Mononuclear cell (primary cell): ENCODE results near the gene CAMSAP1. TPM values are rescaled to one million over a fixed set of nuclear protein-coding genes. Genes with fewer than 3 reads are reported as not detected.

ENCODE experiments used
- H3K27me3 ChIP-seq: 2 replicates; pipeline ENCODE4 v1.6.0; 2011; ENCODE audit warnings: low read length, control low read depth; ENCODE audit not compliant: insufficient read depth
- H3K4me1 ChIP-seq: 2 replicates; pipeline ENCODE4 v1.5.1; 2011; ENCODE audit warnings: mild to moderate bottlenecking, low read length, control low read depth; ENCODE audit not compliant: insufficient read depth
- H3K4me3 ChIP-seq: 2 replicates; pipeline ENCODE4 v1.5.1; 2011; ENCODE audit warnings: mild to moderate bottlenecking, low read length, moderate library complexity
- H3K9me3 ChIP-seq: 2 replicates; pipeline ENCODE4 v1.5.1; 2011; ENCODE audit warnings: low read depth, mild to moderate bottlenecking, control low read depth, low read length
- total RNA-seq: library from RNA; depleted of rRNA; stranded (reverse); fragments of >200 nt; gene quantifications from one replicate; pipeline ENCODE4 v1.2.3, GENCODE V29; 2012

CAMSAP1 gene
- total RNA-seq, 1 donor, result 17.2 TPM

GRCh38 chr9:135835131-135835530 lies 72.2 kb downstream of the CAMSAP1 start:
- Histone ChIP-seq H3K4me3 (no peak overlapping the region), H3K9me3 (no peaks in the 10 kb centered on the region), H3K27me3 (no peaks in the 10 kb centered on the region), H3K4me1 (no peaks in the 10 kb centered on the region)

- peaks cover 4% of the 10 kb centered on the region for H3K9me3 ChIP-seq
- H3K4me1 ChIP-seq, result no peaks in the 10 kb centered on the region
- H3K27me3 ChIP-seq, result no peaks in the 10 kb centered on the region
- no peak overlapping the region for H3K4me3 ChIP-seq
Measured at GRCh38 chr9:135833864-135834263, 73.5 kb downstream of the CAMSAP1 start.

DNA sequence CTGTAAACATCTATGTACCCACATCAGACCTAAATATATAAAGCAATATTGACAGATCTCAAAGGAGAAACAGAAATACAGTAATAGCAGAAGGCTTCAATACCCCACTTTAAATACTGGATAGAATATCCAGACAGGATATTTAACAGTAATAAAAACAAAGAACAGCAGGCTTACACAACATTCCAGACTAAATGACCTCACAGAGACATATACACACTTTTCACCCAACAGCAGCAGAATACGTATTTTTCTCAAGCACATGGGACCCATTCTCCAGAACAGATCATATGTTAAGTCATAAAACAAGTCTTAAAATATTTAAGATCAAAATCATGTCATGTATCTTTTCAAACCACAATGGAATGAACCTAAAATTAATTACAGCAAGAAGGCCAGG lies 76.8 kb downstream of the CAMSAP1 start:
- Histone ChIP-seq H3K9me3 (peaks cover 7% of the 10 kb centered on the region), H3K27me3 (no peaks in the 10 kb centered on the region), H3K4me3 (no peak overlapping the region), H3K4me1 (no peaks in the 10 kb centered on the region)

DNA sequence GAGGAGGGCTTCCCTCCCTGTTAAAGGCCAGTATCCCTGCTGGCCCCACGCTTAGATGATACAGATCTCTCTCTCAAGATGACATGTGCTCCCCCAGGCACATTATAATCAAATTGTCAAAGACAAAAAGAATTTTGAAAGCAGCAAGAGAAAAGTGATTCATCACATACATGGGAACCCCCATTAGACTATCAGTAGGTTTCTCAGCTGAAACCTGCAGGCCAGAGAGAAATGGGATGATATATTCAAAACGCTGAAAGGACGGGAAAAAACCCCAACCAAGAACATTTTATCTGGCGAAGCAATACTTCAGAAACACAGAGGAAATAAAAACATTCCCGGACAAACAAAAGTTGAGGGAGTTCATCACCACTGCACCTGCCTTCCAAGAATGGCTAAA lies 78.7 kb downstream of the CAMSAP1 start:
- Histone ChIP-seq H3K4me3 (no peak overlapping the region), H3K9me3 (peaks cover 7% of the 10 kb centered on the region), H3K4me1 (no peaks in the 10 kb centered on the region), H3K27me3 (no peaks in the 10 kb centered on the region)

GRCh38 chr9:135827866-135828580 lies 79.3 kb downstream of the CAMSAP1 start:
- H3K27me3 ChIP-seq, result no peaks in the 10 kb centered on the region
- no peaks in the 10 kb centered on the region for H3K4me1 ChIP-seq
- peaks cover 7% of the 10 kb centered on the region for H3K9me3 ChIP-seq
- no peak overlapping the region for H3K4me3 ChIP-seq

- H3K4me1 ChIP-seq, result no peaks in the 10 kb centered on the region
- H3K9me3 ChIP-seq, result peaks cover 7% of the 10 kb centered on the region
- H3K27me3 ChIP-seq, result no peaks in the 10 kb centered on the region
- H3K4me3 ChIP-seq, result no peak overlapping the region
Measured at GRCh38 chr9:135827301-135827700, 80.0 kb downstream of the CAMSAP1 start.

GRCh38 chr9:135826188-135826545 lies 81.2 kb downstream of the CAMSAP1 start:
- H3K27me3 ChIP-seq, result no peaks in the 10 kb centered on the region
- H3K4me1 ChIP-seq, result no peaks in the 10 kb centered on the region
- H3K9me3 ChIP-seq, result peaks cover 7% of the 10 kb centered on the region
- H3K4me3 ChIP-seq, result no peak overlapping the region

DNA sequence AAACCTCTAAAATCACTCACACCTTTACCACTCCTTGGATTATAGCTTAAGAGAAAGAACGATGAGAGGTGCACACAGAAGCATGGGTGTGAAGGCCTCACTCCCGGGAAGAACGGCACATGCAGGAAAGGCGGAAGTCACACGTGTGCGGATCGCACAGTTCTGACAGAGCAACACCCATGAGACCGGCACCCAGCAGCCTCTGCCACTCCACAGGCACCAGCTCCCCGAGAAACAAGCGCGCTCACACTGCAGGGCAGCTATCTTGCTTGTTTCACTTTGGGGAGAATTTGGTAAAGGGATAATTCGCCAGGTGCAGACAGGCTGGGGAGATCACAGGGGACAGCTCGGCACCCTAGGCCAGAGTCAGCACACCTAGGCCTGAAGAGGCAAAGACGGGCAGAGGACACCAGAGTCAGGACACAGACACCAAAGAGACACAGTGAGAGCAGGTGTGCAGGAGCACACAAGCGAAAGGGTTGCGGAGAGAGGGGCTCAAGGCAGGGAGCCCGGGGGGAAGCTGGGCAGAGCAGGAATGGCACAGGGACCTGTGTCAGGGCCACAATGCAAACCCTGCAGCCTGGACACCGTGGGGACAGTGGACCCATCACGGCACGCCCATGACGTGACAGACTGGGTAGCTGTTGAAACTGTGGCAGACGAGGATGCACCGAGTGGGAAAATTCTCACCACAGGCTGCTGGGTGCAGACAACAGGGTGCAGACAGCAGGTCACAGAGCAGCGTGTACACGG lies 81.7 kb downstream of the CAMSAP1 start:
- Histone ChIP-seq H3K4me3 (no peak overlapping the region), H3K27me3 (no peaks in the 10 kb centered on the region), H3K4me1 (no peaks in the 10 kb centered on the region), H3K9me3 (peaks cover 7% of the 10 kb centered on the region)

- Histone ChIP-seq H3K27me3 (no peaks in the 10 kb centered on the region), H3K4me3 (no peak overlapping the region), H3K4me1 (no peaks in the 10 kb centered on the region), H3K9me3 (no peaks in the 10 kb centered on the region)
Measured at GRCh38 chr9:135823036-135823435, 84.3 kb downstream of the CAMSAP1 start.

GRCh38 chr9:135822374-135822755 lies 85.0 kb downstream of the CAMSAP1 start:
- H3K4me3 ChIP-seq, result no peak overlapping the region
- H3K9me3 ChIP-seq, result no peaks in the 10 kb centered on the region
- H3K4me1 ChIP-seq, result no peaks in the 10 kb centered on the region
- no peaks in the 10 kb centered on the region for H3K27me3 ChIP-seq

GRCh38 chr9:135821733-135822373 lies 85.5 kb downstream of the CAMSAP1 start:
- no peak overlapping the region for H3K4me3 ChIP-seq
- no peaks in the 10 kb centered on the region for H3K27me3 ChIP-seq
- H3K4me1 ChIP-seq, result no peaks in the 10 kb centered on the region
- H3K9me3 ChIP-seq, result no peaks in the 10 kb centered on the region

DNA sequence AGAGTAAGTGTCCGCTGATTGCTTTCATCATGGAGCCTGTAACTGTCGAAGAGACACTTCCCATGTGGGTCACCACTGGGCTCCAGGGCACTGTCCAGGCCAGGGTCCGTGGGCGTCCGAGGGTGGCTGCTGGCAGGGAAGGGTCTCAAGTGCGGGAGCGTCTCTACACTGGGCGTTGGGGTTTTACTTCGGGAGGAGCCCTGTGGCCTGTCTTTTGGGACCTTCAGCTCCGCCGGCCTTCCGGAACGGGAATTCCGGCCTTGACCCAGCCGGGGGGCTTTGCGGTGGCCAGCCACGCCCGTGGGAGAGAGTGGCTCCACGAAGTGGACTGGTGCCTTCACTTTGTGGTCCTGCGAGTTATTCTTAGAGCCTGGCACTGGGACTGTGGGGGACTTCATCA lies 86.2 kb downstream of the CAMSAP1 start:
- Histone ChIP-seq H3K4me3 (no peak overlapping the region), H3K27me3 (no peaks in the 10 kb centered on the region), H3K9me3 (no peaks in the 10 kb centered on the region), H3K4me1 (no peaks in the 10 kb centered on the region)

DNA sequence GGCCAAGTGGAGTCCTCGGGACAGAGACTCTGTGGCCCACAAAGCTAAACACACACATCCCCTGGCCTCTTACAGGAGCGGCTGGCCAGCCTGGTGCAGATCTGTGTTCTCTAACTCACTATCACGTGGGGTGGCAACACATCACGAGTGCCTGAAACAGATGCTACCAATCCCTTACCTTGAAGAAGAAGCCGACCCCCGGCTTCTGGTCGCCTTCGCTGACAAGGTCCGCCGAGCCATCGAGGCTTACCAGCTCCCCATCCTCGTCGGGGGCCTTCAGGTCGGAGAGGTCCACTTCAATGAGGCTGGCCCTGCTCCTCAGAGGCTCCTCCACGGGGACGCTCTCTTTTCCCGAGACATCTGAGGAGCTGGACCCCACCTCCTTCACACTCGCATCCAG lies 86.7 kb downstream of the CAMSAP1 start:
- H3K27me3 ChIP-seq, result no peaks in the 10 kb centered on the region
- no peak overlapping the region for H3K4me3 ChIP-seq
- H3K4me1 ChIP-seq, result no peaks in the 10 kb centered on the region
- H3K9me3 ChIP-seq, result no peaks in the 10 kb centered on the region

DNA sequence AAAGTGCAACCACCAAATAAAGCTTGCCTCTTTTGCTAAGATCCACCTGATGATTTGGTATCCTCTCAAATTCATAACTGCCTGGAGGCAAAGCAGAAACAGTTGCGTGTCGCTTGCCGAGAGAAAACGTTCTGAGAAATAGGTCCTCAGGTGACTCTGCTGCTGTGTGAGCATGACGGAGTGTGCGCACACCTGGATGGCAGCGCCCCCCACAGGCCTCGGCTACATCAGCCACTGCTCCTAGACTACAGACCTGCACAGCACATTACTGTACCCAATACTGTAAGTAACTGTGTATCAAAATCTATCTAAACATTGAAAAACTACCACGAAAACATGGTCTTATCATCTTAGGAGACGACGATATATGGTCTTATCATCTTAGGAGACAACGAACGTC lies 87.4 kb downstream of the CAMSAP1 start:
- Histone ChIP-seq H3K9me3 (no peaks in the 10 kb centered on the region), H3K4me3 (no peak overlapping the region), H3K4me1 (no peaks in the 10 kb centered on the region), H3K27me3 (no peaks in the 10 kb centered on the region)

DNA sequence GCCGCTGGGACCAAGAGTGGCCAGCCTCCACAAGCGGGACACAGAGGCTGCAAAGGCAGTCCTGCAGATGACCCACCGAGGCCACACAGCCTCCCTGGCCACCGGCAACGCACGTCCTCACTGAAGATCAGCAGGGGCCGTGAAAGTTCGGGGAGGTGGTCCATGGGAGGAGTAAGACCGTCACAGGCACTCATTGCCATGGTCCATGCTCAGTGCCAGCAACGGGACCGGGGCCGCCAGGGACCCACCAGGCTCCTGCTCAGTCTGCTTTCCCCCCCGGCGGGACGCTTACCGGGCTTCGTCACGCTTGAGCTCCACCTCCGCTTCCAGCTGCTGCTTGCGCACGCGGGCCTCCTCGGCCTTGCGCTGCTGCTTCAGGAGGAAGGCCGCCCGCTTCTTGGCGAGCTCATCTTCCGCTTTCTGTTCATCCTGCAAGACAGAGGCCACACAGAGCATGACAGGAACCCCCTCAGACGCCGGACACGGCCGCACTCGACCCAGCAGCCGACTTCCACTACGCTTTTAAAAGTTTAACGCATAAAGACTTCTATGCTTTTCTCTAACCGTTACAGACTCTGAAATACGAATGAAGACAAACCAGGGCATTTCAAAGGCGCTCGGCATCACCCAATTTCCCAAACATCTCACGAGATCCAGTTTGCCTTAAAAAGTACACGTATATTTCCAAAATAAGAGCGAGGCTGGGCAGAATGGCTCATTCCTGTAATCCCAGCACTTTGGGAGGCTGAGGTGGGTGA lies 88.4 kb downstream of the CAMSAP1 start:
- Histone ChIP-seq H3K4me1 (no peaks in the 10 kb centered on the region), H3K4me3 (no peak overlapping the region), H3K27me3 (no peaks in the 10 kb centered on the region), H3K9me3 (no peaks in the 10 kb centered on the region)
